Measurements from ENCODE around the gene SENP5.
"Not testable (repeated sequence)": the region's sequence is repeated elsewhere in the genome, so short reads cannot be mapped to it uniquely, and the experiment has no call there.

Gene SENP5

DNA sequence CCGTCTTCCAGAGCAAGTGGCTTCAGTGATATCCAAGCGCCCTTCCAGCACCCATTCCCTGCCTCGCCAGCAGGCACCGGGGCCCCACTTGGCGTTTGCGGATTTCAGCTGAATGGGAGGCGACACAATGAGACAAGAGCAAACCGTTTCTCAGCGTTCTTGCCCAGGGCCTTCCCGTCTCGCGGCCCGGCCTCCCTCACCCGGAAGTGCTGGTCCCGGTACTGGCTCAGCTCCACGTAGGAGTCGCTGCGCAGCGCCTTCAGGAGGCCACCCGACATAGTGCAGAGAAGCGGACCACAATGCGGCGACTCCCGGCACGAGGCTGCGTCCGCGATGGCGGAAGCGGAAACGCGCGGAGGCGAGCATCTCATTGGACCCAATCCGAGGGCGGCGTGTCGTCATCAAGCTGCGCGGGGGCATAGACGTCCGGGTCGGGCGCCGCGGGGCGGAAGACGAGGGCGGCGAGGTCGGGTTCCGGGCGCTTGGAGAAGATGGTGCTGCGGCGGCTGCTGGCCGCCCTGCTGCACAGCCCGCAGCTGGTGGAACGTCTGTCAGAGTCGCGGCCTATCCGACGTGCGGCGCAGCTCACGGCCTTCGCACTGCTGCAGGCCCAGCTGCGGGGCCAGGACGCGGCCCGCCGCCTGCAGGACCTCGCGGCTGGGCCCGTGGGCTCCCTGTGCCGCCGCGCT is 74.7 kb downstream of the SENP5 start, which contains the start of gene NCBP2:
Gene NCBP2, minus strand, starts transcription at position 303 of the 689 bp plus-strand sequence. Its CDS starts 25 bp downstream, at position 278.
- H3K9me3 ChIP-seq (ENCODE audit: insufficient read depth, low read depth, low read length), result no peaks in the 10 kb centered on the region
- H3K36me3 ChIP-seq (ENCODE audit: insufficient read depth, low read length), result peaks cover 16% of the 10 kb centered on the region; the same call in 1 of the 2 replicates
- H3K4me2 ChIP-seq (ENCODE audit: low read depth, low read length, poor library complexity, severe bottlenecking), result peak within 1 kb of the TSS; percentile 98
- no peaks in the 10 kb centered on the region for H3F3A ChIP-seq (ENCODE audit: low read depth)
- no peaks in the 10 kb centered on the region for H3K9me2 ChIP-seq (replicated peaks; ENCODE audit: low read depth, low read length)
- H3K27me3 ChIP-seq (ENCODE audit: insufficient read depth, low read length, poor library complexity, severe bottlenecking), result no peaks in the 10 kb centered on the region
- H3K4me1 ChIP-seq (ENCODE audit: insufficient read depth, low read length, poor library complexity, severe bottlenecking), result peaks cover 20% of the 10 kb centered on the region
- peaks cover 36% of the 10 kb centered on the region for H4K20me1 ChIP-seq (ENCODE audit: insufficient read depth, low read length, poor library complexity, severe bottlenecking)
- H2AFZ ChIP-seq (ENCODE audit: low read length), result peak within 1 kb of the TSS; percentile 94
- peaks cover 71% of the 10 kb centered on the region for H3K79me2 ChIP-seq (ENCODE audit: insufficient read depth, low read length)
- H3K4me3 ChIP-seq (ENCODE audit: low read length, poor library complexity, severe bottlenecking), result peak within 1 kb of the TSS; percentile 100
- H3K9ac ChIP-seq (ENCODE audit: low read depth, low read length, poor library complexity, severe bottlenecking), result peak within 1 kb of the TSS; percentile 98
- TF ChIP-seq, protein P1, sequence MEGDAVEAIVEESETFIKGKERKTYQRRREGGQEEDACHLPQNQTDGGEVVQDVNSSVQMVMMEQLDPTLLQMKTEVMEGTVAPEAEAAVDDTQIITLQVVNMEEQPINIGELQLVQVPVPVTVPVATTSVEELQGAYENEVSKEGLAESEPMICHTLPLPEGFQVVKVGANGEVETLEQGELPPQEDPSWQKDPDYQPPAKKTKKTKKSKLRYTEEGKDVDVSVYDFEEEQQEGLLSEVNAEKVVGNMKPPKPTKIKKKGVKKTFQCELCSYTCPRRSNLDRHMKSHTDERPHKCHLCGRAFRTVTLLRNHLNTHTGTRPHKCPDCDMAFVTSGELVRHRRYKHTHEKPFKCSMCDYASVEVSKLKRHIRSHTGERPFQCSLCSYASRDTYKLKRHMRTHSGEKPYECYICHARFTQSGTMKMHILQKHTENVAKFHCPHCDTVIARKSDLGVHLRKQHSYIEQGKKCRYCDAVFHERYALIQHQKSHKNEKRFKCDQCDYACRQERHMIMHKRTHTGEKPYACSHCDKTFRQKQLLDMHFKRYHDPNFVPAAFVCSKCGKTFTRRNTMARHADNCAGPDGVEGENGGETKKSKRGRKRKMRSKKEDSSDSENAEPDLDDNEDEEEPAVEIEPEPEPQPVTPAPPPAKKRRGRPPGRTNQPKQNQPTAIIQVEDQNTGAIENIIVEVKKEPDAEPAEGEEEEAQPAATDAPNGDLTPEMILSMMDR (conservative IDR thresholded peaks at IDR 0.05; ENCODE audit: low read length), result peak; percentile 64
- no peak for TF ChIP-seq EZH2phosphoT487 (IDR thresholded peaks at IDR 0.05; ENCODE audit: borderline replicate concordance)

DNA sequence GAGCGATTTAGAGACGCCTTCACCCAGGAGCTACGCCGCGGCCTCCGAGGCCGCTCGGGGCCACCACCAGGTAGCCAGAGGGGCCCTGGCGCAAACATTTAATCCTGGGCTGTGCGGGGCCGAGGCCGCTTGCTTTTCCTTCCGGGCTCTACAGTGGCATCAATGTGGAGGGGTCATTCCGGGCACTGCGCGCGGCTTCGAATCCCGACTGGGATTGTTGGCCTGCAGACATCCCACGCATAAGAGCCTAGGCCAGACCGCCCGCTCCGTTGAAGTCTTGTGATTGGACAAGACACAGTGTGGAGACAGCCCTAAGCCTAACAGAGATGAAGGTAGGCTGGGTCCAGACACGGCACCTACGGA is 75.2 kb downstream of the SENP5 start:
- H3K9me3 ChIP-seq (ENCODE audit: insufficient read depth, low read depth, low read length), result no peaks in the 10 kb centered on the region
- H3K27me3 ChIP-seq (ENCODE audit: insufficient read depth, low read length, poor library complexity, severe bottlenecking), result no peaks in the 10 kb centered on the region
- no peaks in the 10 kb centered on the region for H3K9me2 ChIP-seq (replicated peaks; ENCODE audit: low read depth, low read length)
- H2AFZ ChIP-seq (ENCODE audit: low read length), result peak overlapping the region; percentile 63; the same call in 1 of the 2 replicates
- no peaks in the 10 kb centered on the region for H3F3A ChIP-seq (ENCODE audit: low read depth)
- H3K79me2 ChIP-seq (ENCODE audit: insufficient read depth, low read length), result peaks cover 67% of the 10 kb centered on the region
- TF ChIP-seq, protein P1 (conservative IDR thresholded peaks at IDR 0.05; ENCODE audit: low read length), result no peak
- no peak for TF ChIP-seq EZH2phosphoT487 (IDR thresholded peaks at IDR 0.05; ENCODE audit: borderline replicate concordance)
- H3K4me3 ChIP-seq (ENCODE audit: low read length, poor library complexity, severe bottlenecking), result peak overlapping the region; percentile 100
- H3K4me2 ChIP-seq (ENCODE audit: low read depth, low read length, poor library complexity, severe bottlenecking), result peak overlapping the region; percentile 98
- peak overlapping the region; percentile 98 for H3K9ac ChIP-seq (ENCODE audit: low read depth, low read length, poor library complexity, severe bottlenecking)
- H3K36me3 ChIP-seq (ENCODE audit: insufficient read depth, low read length), result peaks cover 11% of the 10 kb centered on the region; the same call in 1 of the 2 replicates
- H3K4me1 ChIP-seq (ENCODE audit: insufficient read depth, low read length, poor library complexity, severe bottlenecking), result peaks cover 20% of the 10 kb centered on the region
- H4K20me1 ChIP-seq (ENCODE audit: insufficient read depth, low read length, poor library complexity, severe bottlenecking), result peaks cover 36% of the 10 kb centered on the region

DNA sequence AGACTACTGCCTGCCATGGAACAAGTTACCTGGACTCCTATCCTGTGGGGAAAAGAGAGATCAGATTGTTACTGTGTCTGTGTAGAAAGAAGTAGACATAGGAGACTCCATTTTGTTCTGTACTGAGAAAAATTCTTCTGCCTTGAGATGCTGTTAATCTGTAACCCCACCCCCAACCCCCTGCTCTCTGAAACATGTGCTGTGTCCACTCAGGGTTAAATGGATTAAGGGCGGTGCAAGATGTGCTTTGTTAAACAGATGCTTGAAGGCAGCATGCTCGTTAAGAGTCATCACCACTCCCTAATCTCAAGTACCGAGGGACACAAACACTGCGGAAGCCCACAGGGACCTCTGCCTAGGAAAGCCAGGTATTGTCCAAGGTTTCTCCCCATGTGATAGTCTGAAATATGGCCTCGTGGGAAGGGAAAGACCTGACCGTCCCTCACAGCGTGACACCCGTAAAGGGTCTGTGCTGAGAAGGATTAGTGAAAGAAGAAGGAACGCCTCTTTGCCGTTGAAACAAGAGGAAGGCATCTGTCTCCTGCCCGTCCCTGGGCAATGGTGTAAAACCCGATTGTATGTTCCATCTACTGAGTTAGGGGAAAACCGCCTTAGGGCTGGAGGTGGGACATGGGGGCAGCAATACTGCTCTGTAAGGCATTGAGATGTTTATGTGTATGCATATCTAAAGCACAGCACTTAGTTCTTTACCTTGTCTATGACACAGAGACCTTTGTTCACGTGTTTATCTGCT is 76.5 kb downstream of the SENP5 start:
- peak overlapping the region; percentile 100 for H3K4me3 ChIP-seq (ENCODE audit: low read length, poor library complexity, severe bottlenecking)
- H3K79me2 ChIP-seq (ENCODE audit: insufficient read depth, low read length), result peaks cover 59% of the 10 kb centered on the region
- H3K27me3 ChIP-seq (ENCODE audit: insufficient read depth, low read length, poor library complexity, severe bottlenecking); H3K9me2 ChIP-seq (replicated peaks; ENCODE audit: low read depth, low read length); H3K36me3 ChIP-seq (ENCODE audit: insufficient read depth, low read length); H3K9me3 ChIP-seq (ENCODE audit: insufficient read depth, low read depth, low read length); H2AFZ ChIP-seq (ENCODE audit: low read length); H3F3A ChIP-seq (ENCODE audit: low read depth): not testable (repeated sequence)
- H3K4me1 ChIP-seq (ENCODE audit: insufficient read depth, low read length, poor library complexity, severe bottlenecking), result peaks cover 20% of the 10 kb centered on the region
- H4K20me1 ChIP-seq (ENCODE audit: insufficient read depth, low read length, poor library complexity, severe bottlenecking), result peaks cover 36% of the 10 kb centered on the region
- H3K9ac ChIP-seq (ENCODE audit: low read depth, low read length, poor library complexity, severe bottlenecking), result peak overlapping the region; percentile 98
- H3K4me2 ChIP-seq (ENCODE audit: low read depth, low read length, poor library complexity, severe bottlenecking), result peak overlapping the region; percentile 98

Data from Loucy (cell line).